Endothelial cell of umbilical vein (primary cell): Measurements from ENCODE around the gene FUT9. TPM values are rescaled to one million over a fixed set of nuclear protein-coding genes. Genes with fewer than 3 reads are reported as not detected.

Experiments
- BruUV-seq: library from RNA; stranded (reverse); fragments of 400-500 nt; replicated peaks from 2 replicates; lab custom pipeline; 2021; lab: Mats Ljungman, UMichigan
- CTCF ChIA-PET: fragments of 300-600, 350-600 bp; sonication (Branson Sonifier 250); formaldehyde crosslinking; loops from one replicate; lab custom pipeline; 2021; ENCODE audit warnings: antibody characterized with exemption, inconsistent platforms; lab: Charles Lee
- POLR2A ChIA-PET: fragments of 300-600, 350-600 bp; sonication (Branson Sonifier 250); formaldehyde crosslinking; loops from one replicate; lab custom pipeline; 2021; ENCODE audit warnings: antibody characterized with exemption, inconsistent platforms; lab: Charles Lee
- DNase-seq: peaks from one replicate; pipeline ENCODE4 v3.0.0-alpha.2; 2011; ENCODE audit warnings: low read depth, low spot score
- FAIRE-seq: peaks from 2 replicates; lab custom pipeline; 2011; peaks lifted over from hg19 to GRCh38; lab: Jason Lieb, UNC
- H2AFZ ChIP-seq: 2 replicates; pipeline ENCODE4 v1.6.0; 2012; ENCODE audit warnings: low read depth, low read length, control low read depth, inconsistent platforms
- H3K27ac ChIP-seq: 2 replicates; pipeline ENCODE4 v1.5.1; 2011; ENCODE audit warnings: low read depth, mild to moderate bottlenecking, control low read depth, low read length, moderate library complexity; ENCODE audit not compliant: insufficient read depth
- H3K27me3 ChIP-seq, 2 experiments: 2 replicates each; pipeline versions ENCODE4 v1.6.0 to v1.6.1; 2011; ENCODE audit warnings: low read length in 2 of 2, mixed read lengths in 1 of 2; ENCODE audit not compliant: control insufficient read depth in 2 of 2, insufficient read depth in 2 of 2
- H3K36me3 ChIP-seq, 2 experiments: 2 replicates in 1 of 2; 3 replicates in 1 of 2; pipeline ENCODE4 v1.5.1; 2011; ENCODE audit warnings: low read length in 2 of 2, mild to moderate bottlenecking in 1 of 2, moderate library complexity in 1 of 2; ENCODE audit not compliant: control insufficient read depth in 2 of 2, insufficient read depth in 2 of 2; ENCODE audit errors: extremely low read depth in 1 of 2
- H3K4me1 ChIP-seq: 3 replicates; pipeline ENCODE4 v1.5.1; 2011; ENCODE audit warnings: mild to moderate bottlenecking, low read length; ENCODE audit not compliant: control insufficient read depth, insufficient read depth; ENCODE audit errors: extremely low read depth
- H3K4me2 ChIP-seq: 2 replicates; pipeline ENCODE4 v1.6.1; 2011; ENCODE audit warnings: low read length, control low read depth, mixed read lengths; ENCODE audit not compliant: insufficient read depth
- H3K4me3 ChIP-seq, 3 experiments: fragments of 200-600 bp in 1 of 3; sonication (generic), shearing (Covaris generic) in 1 of 3; replicated peaks in 1 of 3; 2 replicates each; pipeline ENCODE4 v1.5.1; 2011 to 2016; ENCODE audit warnings: control low read depth in 3 of 3, low read length in 3 of 3, mild to moderate bottlenecking in 2 of 3, inconsistent platforms in 1 of 3, low read depth in 1 of 3, moderate library complexity in 1 of 3; ENCODE audit not compliant: insufficient read depth in 1 of 3
- H3K79me2 ChIP-seq: 2 replicates; pipeline ENCODE4 v1.6.0; 2012; ENCODE audit warnings: low read length, inconsistent platforms; ENCODE audit not compliant: control insufficient read depth, insufficient read depth
- H3K9ac ChIP-seq: replicated peaks from 2 replicates; pipeline ENCODE3; 2011; ENCODE audit warnings: low read length, control low read depth; ENCODE audit not compliant: insufficient read depth; ENCODE audit errors: extremely low read depth
- H3K9me1 ChIP-seq: replicated peaks from 3 replicates; pipeline ENCODE4 v1.6.0; 2011; ENCODE audit warnings: mild to moderate bottlenecking, low read length; ENCODE audit not compliant: control insufficient read depth, insufficient read depth; ENCODE audit errors: extremely low read depth
- H3K9me3 ChIP-seq: replicated peaks from 2 replicates; pipeline ENCODE4 v1.5.1; 2012; ENCODE audit warnings: low read length, inconsistent platforms; ENCODE audit not compliant: control insufficient read depth, insufficient read depth
- H4K20me1 ChIP-seq: replicated peaks from 2 replicates; pipeline ENCODE3; 2011; ENCODE audit warnings: mild to moderate bottlenecking, low read length; ENCODE audit not compliant: control insufficient read depth, insufficient read depth; ENCODE audit errors: extremely low read depth
- EZH2 ChIP-seq: IDR thresholded peaks from 2 replicates; pipeline ENCODE4 v1.6.1; 2012; ENCODE audit warnings: borderline replicate concordance, low read depth, mild to moderate bottlenecking, moderate library complexity, low read length, inconsistent platforms; ENCODE audit not compliant: severe bottlenecking
- FOS ChIP-seq: IDR thresholded peaks from 2 replicates; pipeline ENCODE4 v1.6.1; 2011; ENCODE audit warnings: mild to moderate bottlenecking, low read length, moderate library complexity, borderline replicate concordance; ENCODE audit not compliant: insufficient read depth
- GATA2 ChIP-seq: IDR thresholded peaks from 2 replicates; pipeline ENCODE4 v1.7.0; 2011; ENCODE audit warnings: low read depth, mild to moderate bottlenecking, moderate library complexity, mixed read lengths, low read length; ENCODE audit not compliant: insufficient read length, insufficient read depth
- JUN ChIP-seq: IDR thresholded peaks from 2 replicates; pipeline ENCODE4 v1.6.1; 2011; ENCODE audit warnings: borderline replicate concordance, low read depth; ENCODE audit not compliant: insufficient read length, insufficient read depth
- MYC ChIP-seq: IDR thresholded peaks from one replicate; pipeline ENCODE4 v1.6.1; 2011; ENCODE audit warnings: mild to moderate bottlenecking, low read depth, low read length
- POLR2A ChIP-seq: IDR thresholded peaks from 2 replicates; pipeline ENCODE4 v1.6.1; 2012; ENCODE audit warnings: low read depth, mild to moderate bottlenecking, control low read depth, low read length
- POLR2AphosphoS5 ChIP-seq: IDR thresholded peaks from 2 replicates; pipeline ENCODE4 v1.6.1; 2012; ENCODE audit warnings: low read depth, mild to moderate bottlenecking, control low read depth, low read length, moderate library complexity; ENCODE audit not compliant: insufficient read depth
- dilution Hi-C: fragments of 300-500 bp; cut with MboI; formaldehyde crosslinking; loops from one replicate; pipeline ENCODE4 v1.15.0; 2019; ENCODE audit warnings: low sequenced_read_pairs; ENCODE audit not compliant: extremely low pct_ligation_motif_present
- intact Hi-C: fragments of 100-400 bp; cut with micrococcal nuclease; formaldehyde crosslinking; loops from one replicate; pipeline ENCODE4 v1.10.0; 2022
- polyA plus RNA-seq, 4 experiments: library from polyadenylated mRNA; depleted of rRNA in 3 of 4; stranded (reverse) in 3 of 4; unstranded in 1 of 4; fragments of >200 nt; gene quantifications; 2 replicates each; pipeline versions ENCODE4 v1.2.1 to v1.2.3, GENCODE V29; 2011 to 2012; ENCODE audit warnings: missing spikeins in 1 of 4
- total RNA-seq: library from RNA; stranded (reverse); gene quantifications from 2 replicates; pipeline ENCODE4 v1.2.3, GENCODE V29; 2021
- TF ChIP-seq, protein P1 (sequence below), 2 donors: IDR thresholded peaks; 1 replicate in 1 of 2; 2 replicates in 1 of 2; pipeline ENCODE4 v1.5.1; 2011; ENCODE audit warnings: low read length in 2 of 2, mild to moderate bottlenecking in 2 of 2, moderate library complexity in 2 of 2, control low read depth in 1 of 2, inconsistent platforms in 1 of 2, low read depth in 1 of 2; ENCODE audit not compliant: insufficient read depth in 1 of 2; ENCODE audit errors: extremely low read depth in 1 of 2
- TF ChIP-seq, protein P2 (sequence below): IDR thresholded peaks from 2 replicates; pipeline ENCODE4 v1.6.1; 2011; ENCODE audit not compliant: insufficient read depth, insufficient read length

The FUT9 gene
- total and polyA plus RNA-seq, 2 donors (not counting 3 experiments of a cell fraction or from before 2014, with no cell fraction given), result not detected

DNA sequence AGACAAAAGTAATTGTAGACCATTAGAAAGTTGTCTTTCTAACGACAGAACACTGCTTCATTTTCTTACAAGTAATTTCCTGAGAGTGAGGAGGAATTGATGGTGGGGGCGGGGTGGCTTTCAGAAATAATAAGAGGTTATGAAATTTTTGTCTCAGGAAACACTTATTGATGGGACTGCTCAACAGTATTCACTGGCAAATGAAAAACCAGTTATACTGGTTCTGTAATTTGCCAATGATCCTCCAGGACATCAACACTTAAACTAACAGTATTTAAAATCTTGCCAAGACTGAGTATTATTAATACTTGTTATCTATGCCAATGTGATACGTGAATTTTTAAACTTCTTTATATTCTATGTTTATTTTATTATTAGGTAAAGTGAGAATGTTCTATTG is 41.8 kb upstream of the FUT9 start:
- no peak overlapping the region for H3K4me2 ChIP-seq
- no peaks in the 10 kb centered on the region for H3K79me2 ChIP-seq
- FAIRE-seq, result no peak
- H3K4me1 ChIP-seq, result no peaks in the 10 kb centered on the region
- H4K20me1 ChIP-seq, result no peaks in the 10 kb centered on the region
- BruUV-seq, result no TSS peak
- H3K9me3 ChIP-seq, result no peaks in the 10 kb centered on the region
- H3K9ac ChIP-seq, result no peak overlapping the region
- H3K27me3 ChIP-seq, result no peaks in the 10 kb centered on the region
- dilution Hi-C loops, result no loop called here
- no peak overlapping the region for H2AFZ ChIP-seq
- H3K4me3 ChIP-seq, result no peak overlapping the region
- H3K9me1 ChIP-seq, result no peaks in the 10 kb centered on the region
- no peaks in the 10 kb centered on the region for H3K36me3 ChIP-seq
- ChIA-PET CTCF (no interaction called here), POLR2A (no interaction called here)
- TF ChIP-seq JUN, result no peak
- no peak for TF ChIP-seq POLR2AphosphoS5
- TF ChIP-seq, protein P1, sequence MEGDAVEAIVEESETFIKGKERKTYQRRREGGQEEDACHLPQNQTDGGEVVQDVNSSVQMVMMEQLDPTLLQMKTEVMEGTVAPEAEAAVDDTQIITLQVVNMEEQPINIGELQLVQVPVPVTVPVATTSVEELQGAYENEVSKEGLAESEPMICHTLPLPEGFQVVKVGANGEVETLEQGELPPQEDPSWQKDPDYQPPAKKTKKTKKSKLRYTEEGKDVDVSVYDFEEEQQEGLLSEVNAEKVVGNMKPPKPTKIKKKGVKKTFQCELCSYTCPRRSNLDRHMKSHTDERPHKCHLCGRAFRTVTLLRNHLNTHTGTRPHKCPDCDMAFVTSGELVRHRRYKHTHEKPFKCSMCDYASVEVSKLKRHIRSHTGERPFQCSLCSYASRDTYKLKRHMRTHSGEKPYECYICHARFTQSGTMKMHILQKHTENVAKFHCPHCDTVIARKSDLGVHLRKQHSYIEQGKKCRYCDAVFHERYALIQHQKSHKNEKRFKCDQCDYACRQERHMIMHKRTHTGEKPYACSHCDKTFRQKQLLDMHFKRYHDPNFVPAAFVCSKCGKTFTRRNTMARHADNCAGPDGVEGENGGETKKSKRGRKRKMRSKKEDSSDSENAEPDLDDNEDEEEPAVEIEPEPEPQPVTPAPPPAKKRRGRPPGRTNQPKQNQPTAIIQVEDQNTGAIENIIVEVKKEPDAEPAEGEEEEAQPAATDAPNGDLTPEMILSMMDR (IDR thresholded peaks at IDR 0.05; ENCODE audit: extremely low read depth in 1 of 2, insufficient read depth in 1 of 2, low read depth in 1 of 2, low read length in 2 of 2), result no peak
- no peak for TF ChIP-seq EZH2
- TF ChIP-seq POLR2A, result no peak
- TF ChIP-seq, protein P2, sequence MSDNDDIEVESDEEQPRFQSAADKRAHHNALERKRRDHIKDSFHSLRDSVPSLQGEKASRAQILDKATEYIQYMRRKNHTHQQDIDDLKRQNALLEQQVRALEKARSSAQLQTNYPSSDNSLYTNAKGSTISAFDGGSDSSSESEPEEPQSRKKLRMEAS, result no peak
- no peak overlapping the region for H3K27ac ChIP-seq
- no peak for DNase-seq
- intact Hi-C loops, result no loop called here

- Histone ChIP-seq H3K79me2 (no peaks in the 10 kb centered on the region), H2AFZ (no peak overlapping the region), H3K36me3 (no peaks in the 10 kb centered on the region), H3K9ac (no peak overlapping the region), H3K4me1 (no peaks in the 10 kb centered on the region), H3K27me3 (no peaks in the 10 kb centered on the region), H3K27ac (no peak overlapping the region), H3K9me1 (no peaks in the 10 kb centered on the region), H3K4me3 (no peak overlapping the region), H3K9me3 (no peaks in the 10 kb centered on the region), H3K4me2 (no peak overlapping the region), H4K20me1 (no peaks in the 10 kb centered on the region)
- dilution Hi-C loops, result no loop called here
- ChIA-PET CTCF (no interaction called here), POLR2A (no interaction called here)
- intact Hi-C loops, result no loop called here
- no peak for DNase-seq
- TF ChIP-seq EZH2, result no peak
- TF ChIP-seq JUN, result no peak
- TF ChIP-seq FOS, result no peak
- no peak for TF ChIP-seq MYC
- no peak for TF ChIP-seq POLR2A
- no peak for TF ChIP-seq POLR2AphosphoS5
- TF ChIP-seq, protein P1 (IDR thresholded peaks at IDR 0.05; ENCODE audit: extremely low read depth in 1 of 2, insufficient read depth in 1 of 2, low read depth in 1 of 2, low read length in 2 of 2), result no peak
- TF ChIP-seq, protein P2, result no peak
- TF ChIP-seq GATA2, result no peak
- FAIRE-seq, result no peak
- no TSS peak for BruUV-seq
Measured at GRCh38 chr6:95978230-95978629, 37.5 kb upstream of the FUT9 start.
